Lower lobe of right lung (tissue), 2 donors: ENCODE data around the gene GGACT. TPM values are rescaled to one million over a fixed set of nuclear protein-coding genes. Genes with fewer than 3 reads are reported as not detected.
A peak's percentile ranks its signal among the peaks of the same experiment; 100 is the strongest.

Experiments used
- ATAC-seq, 2 donors: fragments of 200-7000 bp; cut with Tn5 transposase; one replicate each; pipeline ENCODE4 v1.9.1; 2020 to 2022; ENCODE audit warnings: mild to moderate bottlenecking in 2 of 2, moderate library complexity in 2 of 2
- DNase-seq: peaks from one replicate; pipeline ENCODE4 v3.0.0-alpha.2; 2020
- H3K27ac ChIP-seq: fragments of 200-600 bp; one replicate; pipeline ENCODE4 v1.8.0; 2022
- H3K27me3 ChIP-seq: fragments of 200-600 bp; one replicate; pipeline ENCODE4 v1.8.0; 2022; ENCODE audit warnings: low read depth
- H3K36me3 ChIP-seq: fragments of 200-600 bp; one replicate; pipeline ENCODE4 v1.8.0; 2022; ENCODE audit warnings: mild to moderate bottlenecking
- H3K4me1 ChIP-seq: fragments of 200-600 bp; one replicate; pipeline ENCODE4 v1.8.0; 2022
- H3K4me3 ChIP-seq: fragments of 200-600 bp; one replicate; pipeline ENCODE4 v1.8.0; 2022; ENCODE audit warnings: mild to moderate bottlenecking
- H3K9me3 ChIP-seq: fragments of 200-600 bp; one replicate; pipeline ENCODE4 v1.8.0; 2022
- intact Hi-C: fragments of 100-400 bp; cut with DNase I; formaldehyde crosslinking; loops from one replicate; pipeline ENCODE4 v1.11.0; 2022
- total RNA-seq: library from RNA; stranded (reverse); fragmentation: NEBNext Ultra II Directional; extraction: Animal tissue kit (Norgen Biotek cat#: 25700); gene quantifications from one replicate; pipeline ENCODE4 v1.2.1, GENCODE V29; 2021
- TF ChIP-seq, protein P1 (sequence below): fragments of 200-600 bp; IDR thresholded peaks from one replicate; pipeline ENCODE4 v1.8.0; 2022; ENCODE audit warnings: antibody characterized with exemption, mild to moderate bottlenecking
- donor health status: DM: no; HTN: yes; CAD: no; lungs with severe emphysema.

Gene GGACT
- total RNA-seq, 1 donor from 2014 or later, result 3.4 TPM

- H3K27ac ChIP-seq, result no peak overlapping the region
- no peaks in the 10 kb centered on the region for H3K9me3 ChIP-seq
- TF ChIP-seq, protein P1, sequence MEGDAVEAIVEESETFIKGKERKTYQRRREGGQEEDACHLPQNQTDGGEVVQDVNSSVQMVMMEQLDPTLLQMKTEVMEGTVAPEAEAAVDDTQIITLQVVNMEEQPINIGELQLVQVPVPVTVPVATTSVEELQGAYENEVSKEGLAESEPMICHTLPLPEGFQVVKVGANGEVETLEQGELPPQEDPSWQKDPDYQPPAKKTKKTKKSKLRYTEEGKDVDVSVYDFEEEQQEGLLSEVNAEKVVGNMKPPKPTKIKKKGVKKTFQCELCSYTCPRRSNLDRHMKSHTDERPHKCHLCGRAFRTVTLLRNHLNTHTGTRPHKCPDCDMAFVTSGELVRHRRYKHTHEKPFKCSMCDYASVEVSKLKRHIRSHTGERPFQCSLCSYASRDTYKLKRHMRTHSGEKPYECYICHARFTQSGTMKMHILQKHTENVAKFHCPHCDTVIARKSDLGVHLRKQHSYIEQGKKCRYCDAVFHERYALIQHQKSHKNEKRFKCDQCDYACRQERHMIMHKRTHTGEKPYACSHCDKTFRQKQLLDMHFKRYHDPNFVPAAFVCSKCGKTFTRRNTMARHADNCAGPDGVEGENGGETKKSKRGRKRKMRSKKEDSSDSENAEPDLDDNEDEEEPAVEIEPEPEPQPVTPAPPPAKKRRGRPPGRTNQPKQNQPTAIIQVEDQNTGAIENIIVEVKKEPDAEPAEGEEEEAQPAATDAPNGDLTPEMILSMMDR, result peak; percentile 73
- H3K4me3 ChIP-seq, result no peak overlapping the region
- peak; percentile 70 for DNase-seq
- intact Hi-C loops, result no loop called here
- H3K27me3 ChIP-seq, result no peaks in the 10 kb centered on the region
- peaks cover 6% of the 10 kb centered on the region for H3K36me3 ChIP-seq
- no peaks in the 10 kb centered on the region for H3K4me1 ChIP-seq
- peak; percentile 85 for ATAC-seq
Measured at GRCh38 chr13:100573121-100573520, 15.5 kb downstream of the GGACT start.

- no peaks in the 10 kb centered on the region for H3K27me3 ChIP-seq
- no peaks in the 10 kb centered on the region for H3K36me3 ChIP-seq
- H3K9me3 ChIP-seq, result no peaks in the 10 kb centered on the region
- ATAC-seq, result no peak
- TF ChIP-seq, protein P1, result no peak
- H3K4me3 ChIP-seq, result no peak overlapping the region
- H3K4me1 ChIP-seq, result no peaks in the 10 kb centered on the region
- DNase-seq, result no peak
- H3K27ac ChIP-seq, result no peak overlapping the region
- intact Hi-C loops, result no loop called here
Measured at GRCh38 chr13:100566543-100566942, 22.0 kb downstream of the GGACT start.

- Histone ChIP-seq H3K9me3 (no peaks in the 10 kb centered on the region), H3K36me3 (no peaks in the 10 kb centered on the region), H3K4me1 (no peaks in the 10 kb centered on the region), H3K4me3 (no peak overlapping the region), H3K27ac (no peak overlapping the region), H3K27me3 (no peaks in the 10 kb centered on the region)
- ATAC-seq (no peak), DNase-seq (no peak)
- TF ChIP-seq, protein P1, result no peak
- intact Hi-C loops, result no loop called here
Measured at GRCh38 chr13:100565286-100565685, 23.3 kb downstream of the GGACT start.

- no peaks in the 10 kb centered on the region for H3K27me3 ChIP-seq
- ATAC-seq (no peak), DNase-seq (no peak)
- H3K36me3 ChIP-seq, result no peaks in the 10 kb centered on the region
- intact Hi-C loops, result no loop called here
- TF ChIP-seq, protein P1, result no peak
- no peak overlapping the region for H3K4me3 ChIP-seq
- no peak overlapping the region for H3K27ac ChIP-seq
- no peaks in the 10 kb centered on the region for H3K4me1 ChIP-seq
- H3K9me3 ChIP-seq, result no peaks in the 10 kb centered on the region
Measured at GRCh38 chr13:100564444-100565223, 24.0 kb downstream of the GGACT start.

GRCh38 chr13:100563779-100564178, 24.8 kb downstream of the GGACT start:
- Histone ChIP-seq H3K4me1 (no peaks in the 10 kb centered on the region), H3K36me3 (no peaks in the 10 kb centered on the region), H3K27ac (no peak overlapping the region), H3K27me3 (no peaks in the 10 kb centered on the region), H3K4me3 (no peak overlapping the region), H3K9me3 (no peaks in the 10 kb centered on the region)
- TF ChIP-seq, protein P1, result no peak
- ATAC-seq (no peak), DNase-seq (no peak)
- intact Hi-C loops, result no loop called here
